Tibial artery (tissue), 4 donors: ENCODE measurements around the gene CMC4.

ENCODE experiments used
- DNase-seq, 2 donors: peaks; one replicate each; pipeline ENCODE4 v3.0.0-alpha.2; 2019
- H3K27ac ChIP-seq, 2 donors: fragments of 200-600 bp; sonication (generic) in 1 of 2; 1 replicate in 1 of 2; 2 replicates in 1 of 2; pipeline ENCODE4 v1.5.1; 2018 to 2019; ENCODE audit warnings: mild to moderate bottlenecking in 1 of 2
- H3K27me3 ChIP-seq, 2 donors: fragments of 200-600 bp; sonication (generic) in 1 of 2; one replicate each; pipeline versions ENCODE4 v1.5.1 to v1.6.0; 2016 to 2019
- H3K36me3 ChIP-seq, 3 donors: fragments of 200-600 bp; sonication (generic) in 2 of 3; one replicate each; pipeline ENCODE4 v1.5.1; 2016 to 2019; ENCODE audit warnings: mild to moderate bottlenecking in 2 of 3
- H3K4me1 ChIP-seq, 4 donors: fragments of 200-600 bp; sonication (generic) in 2 of 4; 1 replicate in 3 of 4; 2 replicates in 1 of 4; pipeline ENCODE4 v1.5.1; 2016 to 2019
- H3K4me3 ChIP-seq, 2 donors: fragments of 200-600 bp; sonication (generic) in 1 of 2; 1 replicate in 1 of 2; 2 replicates in 1 of 2; pipeline ENCODE4 v1.5.1; 2018 to 2019; ENCODE audit warnings: mild to moderate bottlenecking in 2 of 2
- H3K9me3 ChIP-seq, 3 donors: fragments of 200-600 bp; sonication (generic) in 1 of 3; one replicate each; pipeline ENCODE4 v1.5.1; 2016 to 2019
- intact Hi-C: fragments of 100-400 bp; cut with DNase I; formaldehyde crosslinking; loops from one replicate; pipeline ENCODE4 v1.15.0; 2023; ENCODE audit warnings: low total_unique reads
- TF ChIP-seq, protein P1 (sequence below), 2 experiments: fragments of 200-600 bp in 1 of 2; fragments of 450-650 bp in 1 of 2; IDR thresholded peaks; one replicate each; pipeline ENCODE4 v1.5.1; 2017 to 2019; ENCODE audit warnings: antibody characterized with exemption in 2 of 2, mild to moderate bottlenecking in 1 of 2, moderate library complexity in 1 of 2

The CMC4 gene

GRCh38 chrX:155053656-155054055, 17.3 kb downstream of the CMC4 start:
- TF ChIP-seq, protein P1, sequence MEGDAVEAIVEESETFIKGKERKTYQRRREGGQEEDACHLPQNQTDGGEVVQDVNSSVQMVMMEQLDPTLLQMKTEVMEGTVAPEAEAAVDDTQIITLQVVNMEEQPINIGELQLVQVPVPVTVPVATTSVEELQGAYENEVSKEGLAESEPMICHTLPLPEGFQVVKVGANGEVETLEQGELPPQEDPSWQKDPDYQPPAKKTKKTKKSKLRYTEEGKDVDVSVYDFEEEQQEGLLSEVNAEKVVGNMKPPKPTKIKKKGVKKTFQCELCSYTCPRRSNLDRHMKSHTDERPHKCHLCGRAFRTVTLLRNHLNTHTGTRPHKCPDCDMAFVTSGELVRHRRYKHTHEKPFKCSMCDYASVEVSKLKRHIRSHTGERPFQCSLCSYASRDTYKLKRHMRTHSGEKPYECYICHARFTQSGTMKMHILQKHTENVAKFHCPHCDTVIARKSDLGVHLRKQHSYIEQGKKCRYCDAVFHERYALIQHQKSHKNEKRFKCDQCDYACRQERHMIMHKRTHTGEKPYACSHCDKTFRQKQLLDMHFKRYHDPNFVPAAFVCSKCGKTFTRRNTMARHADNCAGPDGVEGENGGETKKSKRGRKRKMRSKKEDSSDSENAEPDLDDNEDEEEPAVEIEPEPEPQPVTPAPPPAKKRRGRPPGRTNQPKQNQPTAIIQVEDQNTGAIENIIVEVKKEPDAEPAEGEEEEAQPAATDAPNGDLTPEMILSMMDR (IDR thresholded peaks at IDR 0.05): no peak
- Histone ChIP-seq H3K4me3 (no peak overlapping the region), H3K9me3 (no peaks in the 10 kb centered on the region), H3K4me1 (peaks cover 0 to 8% (median 0%) of the 10 kb centered on the region in 4 donors), H3K27ac (no peak overlapping the region), H3K27me3 (no peaks in the 10 kb centered on the region), H3K36me3 (no peaks in the 10 kb centered on the region)
- no peak for DNase-seq
- intact Hi-C loops: no loop called here

GRCh38 chrX:155052738-155053498, 18.0 kb downstream of the CMC4 start:
- intact Hi-C loops: no loop called here
- H3K9me3 ChIP-seq: no peaks in the 10 kb centered on the region
- TF ChIP-seq, protein P1 (IDR thresholded peaks at IDR 0.05): no peak
- no peak for DNase-seq
- no peak overlapping the region for H3K4me3 ChIP-seq
- peaks cover 0 to 8% (median 0%) of the 10 kb centered on the region in 4 donors for H3K4me1 ChIP-seq
- no peaks in the 10 kb centered on the region for H3K27me3 ChIP-seq
- H3K27ac ChIP-seq: no peak overlapping the region
- no peaks in the 10 kb centered on the region for H3K36me3 ChIP-seq

DNA sequence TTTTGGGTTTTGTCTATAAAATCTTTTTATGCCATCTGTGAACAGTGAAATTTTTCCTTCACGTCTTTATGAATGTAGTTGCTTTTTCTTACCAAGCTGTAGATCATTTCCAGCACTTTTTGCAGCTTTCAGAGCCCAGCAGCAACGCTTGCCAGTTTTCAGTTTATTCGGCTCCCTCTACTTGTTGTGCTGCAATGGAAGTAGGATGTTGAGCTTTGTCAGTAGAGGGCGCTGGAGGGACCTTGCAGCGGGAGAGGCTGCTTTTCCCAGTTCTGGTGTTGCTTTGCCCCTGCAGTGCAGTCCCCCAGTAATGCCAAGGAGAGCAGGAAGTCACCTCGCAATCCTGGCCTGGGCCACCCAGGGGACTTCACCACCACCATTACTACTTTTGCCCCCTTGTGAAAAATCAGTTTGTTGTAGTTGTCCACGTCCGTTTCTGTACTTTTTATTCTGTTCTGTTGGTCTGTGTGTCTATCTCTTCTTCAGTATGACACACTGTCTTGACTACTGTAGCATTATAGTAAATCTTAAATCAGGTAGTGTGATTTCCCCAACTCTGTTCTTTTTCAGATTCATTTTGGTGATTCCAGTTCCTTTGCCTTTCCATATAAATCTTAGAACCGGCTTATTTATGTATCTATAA, 21.8 kb downstream of the CMC4 start:
- Histone ChIP-seq H3K27ac (no peak overlapping the region), H3K9me3 (no peaks in the 10 kb centered on the region), H3K4me1 (no peaks in the 10 kb centered on the region), H3K4me3 (no peak overlapping the region), H3K36me3 (peaks cover 0 to 6% (median 0%) of the 10 kb centered on the region in 3 donors), H3K27me3 (no peaks in the 10 kb centered on the region)
- intact Hi-C loops: no loop called here
- TF ChIP-seq, protein P1 (IDR thresholded peaks at IDR 0.05): peak; percentile 20 to 49
- no peak for DNase-seq

GRCh38 chrX:155046811-155047528, 24.0 kb downstream of the CMC4 start:
- H3K27ac ChIP-seq: no peak overlapping the region
- DNase-seq: no peak
- H3K4me1 ChIP-seq: no peaks in the 10 kb centered on the region
- intact Hi-C loops: no loop called here
- TF ChIP-seq, protein P1 (IDR thresholded peaks at IDR 0.05): no peak
- no peaks in the 10 kb centered on the region for H3K27me3 ChIP-seq
- H3K36me3 ChIP-seq: peaks cover 0 to 6% (median 0%) of the 10 kb centered on the region in 3 donors
- no peaks in the 10 kb centered on the region for H3K9me3 ChIP-seq
- H3K4me3 ChIP-seq: no peak overlapping the region

DNA sequence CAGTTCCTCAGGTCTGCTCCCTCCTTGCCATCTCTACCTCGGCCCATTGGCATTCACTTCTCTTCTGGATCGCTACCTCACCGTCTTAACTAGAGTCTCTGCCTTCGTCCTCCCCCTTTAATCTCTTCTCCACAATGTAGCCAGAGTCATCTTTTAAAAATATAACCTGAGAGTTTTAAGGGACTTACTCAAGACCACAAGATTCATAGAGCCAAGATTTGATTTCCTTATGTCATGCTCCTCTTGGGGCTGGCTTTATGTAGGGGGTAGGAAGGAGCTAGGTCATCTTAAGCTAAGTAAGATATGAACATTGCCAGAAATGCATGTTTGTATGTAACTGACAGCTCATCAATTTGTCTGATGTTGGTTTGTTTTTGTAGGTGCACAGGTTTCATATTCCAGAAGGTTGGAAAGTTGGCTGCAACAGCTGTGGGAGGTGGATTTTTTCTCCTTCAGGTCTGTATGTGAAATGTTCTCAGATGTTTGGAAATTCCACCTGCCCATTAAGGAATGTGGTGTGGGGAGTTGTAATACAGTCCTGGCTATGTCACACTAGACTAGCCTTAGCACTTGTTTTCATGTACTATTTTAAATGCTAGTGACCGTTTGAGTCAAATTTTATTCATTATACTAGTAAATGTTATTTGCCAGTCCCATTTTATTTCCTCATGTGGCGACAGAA, 24.7 kb downstream of the CMC4 start:
- DNase-seq: no peak
- intact Hi-C loops: no loop called here
- Histone ChIP-seq H3K4me3 (no peak overlapping the region), H3K36me3 (peaks cover 0 to 6% (median 0%) of the 10 kb centered on the region in 3 donors), H3K27ac (no peak overlapping the region), H3K4me1 (no peaks in the 10 kb centered on the region), H3K9me3 (no peaks in the 10 kb centered on the region), H3K27me3 (no peaks in the 10 kb centered on the region)
- TF ChIP-seq, protein P1 (IDR thresholded peaks at IDR 0.05): no peak
